Activated CD4-positive, alpha-beta T cell treated with anti-CD3 and anti-CD28 coated beads for 36 hours (primary cell): ENCODE data around the gene DCLK1. TPM values are rescaled to one million over a fixed set of nuclear protein-coding genes. Genes with fewer than 3 reads are reported as not detected.

Source experiments
- ATAC-seq: fragments of 200-7000 bp; cut with Tn5 transposase; one replicate; pipeline ENCODE4 v1.10.0; 2021; ENCODE audit warnings: mild to moderate bottlenecking, moderate library complexity
- CTCF ChIA-PET: fragments of 350-600 bp; sonication (Branson Sonifier 250); formaldehyde crosslinking; loops from one replicate; lab custom pipeline; 2021; ENCODE audit warnings: antibody characterized with exemption; lab: Charles Lee
- POLR2A ChIA-PET: fragments of 350-600 bp; sonication (Branson Sonifier 250); formaldehyde crosslinking; loops from one replicate; lab custom pipeline; 2021; ENCODE audit warnings: antibody characterized with exemption, inconsistent platforms; lab: Charles Lee
- DNase-seq: peaks from one replicate; pipeline ENCODE4 v3.0.0-alpha.2; 2020
- H3K27ac Mint-ChIP-seq: one replicate; pipeline ENCODE4 v1.8.0; 2021; ENCODE audit warnings: mixed read lengths
- H3K27me3 Mint-ChIP-seq: one replicate; pipeline ENCODE4 v1.8.0; 2021; ENCODE audit warnings: mixed read lengths
- H3K36me3 Mint-ChIP-seq: one replicate; pipeline ENCODE4 v1.8.0; 2021; ENCODE audit warnings: low read depth, mixed read lengths
- H3K4me1 Mint-ChIP-seq: one replicate; pipeline ENCODE4 v1.8.0; 2021; ENCODE audit warnings: mixed read lengths
- H3K4me3 Mint-ChIP-seq: one replicate; pipeline ENCODE4 v1.8.0; 2021; ENCODE audit warnings: mild to moderate bottlenecking, moderate library complexity, mixed read lengths
- H3K9me3 Mint-ChIP-seq: one replicate; pipeline ENCODE4 v1.8.0; 2021; ENCODE audit warnings: low read depth, mixed read lengths
- intact Hi-C, 2 experiments: fragments of 100-400 bp; cut with DNase I in 1 of 2; cut with micrococcal nuclease in 1 of 2; formaldehyde crosslinking; loops; one replicate each; pipeline versions ENCODE4 v1.14.2 to v1.15.1; 2022 to 2024; cut with DNase I, micrococcal nuclease
- total RNA-seq, 2 experiments: library from RNA; stranded (reverse); gene quantifications; one replicate each; pipeline ENCODE4 v1.2.3, GENCODE V29; 2021

The DCLK1 gene
- total RNA-seq, 2 experiments from 2014 or later = not detected

DNA sequence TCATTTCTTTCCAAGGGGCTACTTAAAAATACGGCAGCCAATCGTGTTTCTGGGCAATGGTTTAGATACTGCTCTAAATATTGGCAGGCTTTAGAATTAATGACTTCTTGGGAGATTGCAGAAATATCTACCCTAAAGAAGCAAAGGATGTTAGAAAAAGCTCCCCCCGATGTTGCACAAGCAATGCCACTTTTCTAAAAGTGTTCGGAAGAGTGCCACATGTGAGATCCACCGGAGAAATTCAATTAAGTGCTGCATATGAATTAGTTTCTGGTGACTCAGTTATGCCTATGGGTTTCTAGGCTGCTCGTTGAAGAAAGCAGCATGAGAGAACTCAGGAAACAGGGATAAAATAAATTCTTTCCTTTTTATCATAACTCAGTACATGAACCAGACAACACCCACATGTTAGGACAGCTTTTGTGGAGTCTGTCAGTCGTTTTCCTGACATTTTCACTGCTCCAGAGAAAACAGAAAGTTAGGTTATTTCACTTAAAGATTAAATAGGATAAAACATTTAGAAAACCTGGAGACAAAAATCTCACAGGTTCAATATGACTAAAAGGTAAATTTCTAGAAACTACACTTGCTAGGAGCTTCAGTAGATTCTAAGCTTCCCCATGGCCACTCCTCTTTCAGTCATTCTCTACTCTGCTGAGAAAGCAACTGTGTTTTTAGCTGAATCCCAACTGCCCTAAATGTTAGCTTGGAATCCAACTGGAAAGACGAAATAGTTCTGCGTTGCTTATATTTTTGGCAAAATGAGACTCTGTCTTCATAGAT is 244.7 kb downstream of the DCLK1 start:
- CTCF ChIA-PET = no interaction called here
- Mint-ChIP-seq H3K9me3 (no peaks in the 10 kb centered on the region), H3K27me3 (no peaks in the 10 kb centered on the region), H3K36me3 (no peaks in the 10 kb centered on the region), H3K4me3 (no peak overlapping the region), H3K27ac (no peak overlapping the region), H3K4me1 (no peaks in the 10 kb centered on the region)
- intact Hi-C loops = no loop called here
- POLR2A ChIA-PET = no interaction called here
- DNase-seq = no peak
- ATAC-seq = no peak

DNA sequence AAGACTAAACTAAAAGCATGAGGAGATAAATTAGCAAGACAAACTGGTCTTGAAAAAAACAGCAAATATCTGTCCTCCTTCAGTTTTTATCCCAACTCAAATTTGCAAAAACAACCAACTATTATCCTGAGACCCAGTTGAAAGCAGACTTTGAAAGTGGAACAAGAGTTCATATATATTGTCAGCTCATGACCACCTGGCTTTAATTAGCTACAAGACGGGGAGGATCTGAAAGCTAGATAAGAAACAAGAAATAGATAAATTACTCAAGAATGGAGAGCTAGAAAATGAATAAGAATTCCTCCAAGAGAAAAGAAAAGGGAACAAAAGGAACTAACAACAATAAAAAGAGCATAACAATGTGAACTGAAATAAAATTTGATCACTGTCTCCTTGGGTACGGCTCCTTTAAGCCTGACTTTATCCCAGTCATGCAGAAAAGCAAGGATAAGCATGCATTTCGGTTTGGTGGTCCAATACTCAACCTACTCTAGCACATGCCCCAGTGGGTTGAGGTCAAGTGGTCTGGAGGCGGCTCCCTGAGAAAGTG is 246.9 kb downstream of the DCLK1 start:
- DNase-seq = no peak
- no peak for ATAC-seq
- H3K4me1 Mint-ChIP-seq = no peaks in the 10 kb centered on the region
- no peak overlapping the region for H3K4me3 Mint-ChIP-seq
- ChIA-PET POLR2A (no interaction called here), CTCF (no interaction called here)
- H3K36me3 Mint-ChIP-seq = no peaks in the 10 kb centered on the region
- intact Hi-C loops = no loop called here
- no peaks in the 10 kb centered on the region for H3K9me3 Mint-ChIP-seq
- no peaks in the 10 kb centered on the region for H3K27me3 Mint-ChIP-seq
- no peak overlapping the region for H3K27ac Mint-ChIP-seq

DNA sequence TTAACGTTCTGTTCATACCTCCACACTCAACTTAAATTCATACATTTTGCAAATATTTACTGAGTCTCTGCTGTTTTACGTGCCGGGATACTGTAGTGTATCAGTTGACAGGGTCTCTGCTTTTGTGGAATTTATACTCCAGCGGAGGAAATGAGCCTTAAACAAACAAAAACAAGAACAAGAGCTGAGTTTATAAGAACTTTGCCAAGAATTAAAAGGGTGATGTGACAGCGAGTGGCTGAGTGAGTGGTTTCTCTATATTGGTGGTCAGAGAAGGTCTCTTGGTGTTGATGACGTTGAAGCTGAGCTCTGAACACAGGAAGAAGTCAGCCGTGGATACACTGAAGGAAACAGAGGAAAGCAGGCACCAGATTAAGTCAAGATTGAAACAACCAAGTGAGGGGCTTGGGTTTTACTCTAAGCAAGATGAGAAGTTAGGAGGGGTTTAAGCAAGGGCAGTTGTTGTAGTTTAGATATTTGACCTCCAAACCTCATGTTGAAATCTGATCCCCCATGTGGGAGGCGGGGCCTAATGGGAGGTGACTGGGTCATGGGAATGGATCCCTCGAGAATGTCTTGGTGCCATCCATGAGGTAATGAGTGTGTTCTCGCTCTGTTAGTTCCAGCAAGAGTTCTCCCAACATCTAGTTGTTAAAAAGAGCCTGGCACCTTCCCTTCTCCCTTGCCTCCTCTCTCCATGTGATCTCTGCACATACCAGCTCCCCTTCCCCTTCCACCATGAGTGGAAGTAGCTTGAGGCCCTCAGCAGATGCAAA is 248.3 kb downstream of the DCLK1 start:
- H3K36me3 Mint-ChIP-seq = no peaks in the 10 kb centered on the region
- no peaks in the 10 kb centered on the region for H3K27me3 Mint-ChIP-seq
- no peak for ATAC-seq
- no peaks in the 10 kb centered on the region for H3K4me1 Mint-ChIP-seq
- CTCF ChIA-PET = no interaction called here
- H3K27ac Mint-ChIP-seq = no peak overlapping the region
- no peak for DNase-seq
- no peak overlapping the region for H3K4me3 Mint-ChIP-seq
- POLR2A ChIA-PET = no interaction called here
- H3K9me3 Mint-ChIP-seq = no peaks in the 10 kb centered on the region
- intact Hi-C loops = no loop called here

DNA sequence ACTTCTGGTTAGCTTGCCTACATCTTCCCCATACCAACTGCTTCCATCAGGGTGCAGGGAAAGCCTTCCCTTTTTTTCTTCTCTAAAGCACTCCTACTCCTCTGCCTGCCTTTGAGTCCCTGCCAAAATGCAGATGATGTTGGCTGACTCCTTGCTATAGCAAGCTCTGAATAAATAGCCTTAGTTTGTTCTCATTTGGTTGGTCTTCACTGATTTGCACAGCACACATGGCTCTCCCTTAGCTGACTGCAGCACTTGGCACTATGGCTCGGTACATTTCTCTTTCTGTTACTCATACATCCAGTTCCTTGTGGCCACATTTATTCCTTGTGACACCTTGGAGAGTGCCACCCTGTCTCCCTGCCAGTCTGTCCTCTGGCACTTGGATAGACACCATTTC is 249.8 kb downstream of the DCLK1 start:
- CTCF ChIA-PET = interaction anchor here (0.5 kb wide), 1 partner anchor 1687 kb away, joined by 3 read pairs; no protein-coding TSS in a partner anchor
- H3K27ac Mint-ChIP-seq = no peak overlapping the region
- H3K27me3 Mint-ChIP-seq = no peaks in the 10 kb centered on the region

DNA sequence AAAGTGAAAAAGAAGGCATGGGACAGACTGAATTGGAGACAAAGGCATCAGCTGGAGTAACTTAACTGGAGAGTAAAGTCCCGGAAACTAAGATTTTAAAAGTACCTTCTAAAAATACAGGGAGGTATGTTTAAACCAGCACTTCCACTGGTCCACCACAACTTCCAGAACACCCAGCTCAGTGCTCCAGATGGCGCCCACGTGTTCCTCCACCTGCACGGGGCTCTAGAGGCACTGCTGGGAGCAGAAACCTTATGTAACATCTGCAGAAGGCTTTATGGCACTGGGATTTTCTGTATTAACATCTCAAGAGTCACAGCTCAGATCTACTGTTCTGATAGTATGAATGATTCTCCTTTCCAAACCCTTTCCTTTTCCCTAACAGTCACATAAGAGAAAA is 252.1 kb downstream of the DCLK1 start:
- no peak for ATAC-seq
- Mint-ChIP-seq H3K4me3 (no peak overlapping the region), H3K9me3 (peaks cover 3% of the 10 kb centered on the region), H3K4me1 (no peaks in the 10 kb centered on the region), H3K27me3 (no peaks in the 10 kb centered on the region), H3K36me3 (no peaks in the 10 kb centered on the region), H3K27ac (no peak overlapping the region)
- ChIA-PET CTCF (interaction anchor here (0.6 kb wide), 1 partner anchor 32 kb away, joined by 3 read pairs; no protein-coding TSS in a partner anchor), POLR2A (no interaction called here)
- DNase-seq = no peak
- intact Hi-C loops = no loop called here

More for the DNA sequence above, 249.8 kb downstream of the DCLK1 start:
- no peak overlapping the region for H3K4me3 Mint-ChIP-seq
- H3K9me3 Mint-ChIP-seq = no peaks in the 10 kb centered on the region
- intact Hi-C loops = no loop called here
- H3K36me3 Mint-ChIP-seq = no peaks in the 10 kb centered on the region
- POLR2A ChIA-PET = no interaction called here
- DNase-seq (no peak), ATAC-seq (no peak)
- H3K4me1 Mint-ChIP-seq = no peaks in the 10 kb centered on the region

DNA sequence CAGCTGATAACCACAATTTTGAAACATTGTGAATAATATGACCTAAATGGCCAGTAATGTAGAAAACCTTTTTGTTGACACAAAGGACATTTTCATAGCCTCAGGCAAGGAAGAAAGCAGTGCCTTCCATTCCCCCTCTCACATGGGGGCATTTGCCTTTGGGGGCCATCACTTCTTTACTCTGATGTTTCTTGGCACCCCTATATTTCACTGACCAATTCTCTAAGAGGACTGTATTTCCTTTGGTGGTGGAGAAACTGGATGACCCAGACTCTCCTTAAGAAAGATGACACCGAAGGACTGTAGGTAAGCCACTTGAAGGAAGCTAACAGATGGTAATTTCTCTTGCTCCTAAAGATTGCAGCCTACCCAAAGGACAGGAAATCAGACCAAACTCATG is 254.6 kb downstream of the DCLK1 start:
- no peaks in the 10 kb centered on the region for H3K36me3 Mint-ChIP-seq
- ATAC-seq = no peak
- CTCF ChIA-PET = no interaction called here

DNA sequence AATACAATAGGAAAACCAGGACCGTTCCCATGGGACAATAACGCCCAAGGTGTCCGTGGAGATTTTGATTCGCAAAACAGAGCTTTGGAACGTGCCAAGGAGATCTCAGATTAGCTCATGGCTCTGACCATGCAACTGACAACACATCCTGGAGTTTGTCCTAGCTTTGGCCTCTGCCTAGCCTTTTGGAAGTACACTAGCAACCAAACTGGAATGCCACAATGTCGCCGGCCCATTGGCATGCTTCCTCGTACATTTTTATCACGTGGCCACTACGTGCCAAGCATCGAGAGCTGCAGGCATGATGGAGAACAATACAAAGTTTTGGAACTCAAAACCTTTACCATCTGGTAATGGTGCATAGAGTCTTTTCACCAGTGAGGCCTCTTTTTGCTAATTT is 256.5 kb downstream of the DCLK1 start:
- no peaks in the 10 kb centered on the region for H3K4me1 Mint-ChIP-seq
- ChIA-PET POLR2A (no interaction called here), CTCF (no interaction called here)
- no peaks in the 10 kb centered on the region for H3K36me3 Mint-ChIP-seq
- no peak for DNase-seq
- no peak for ATAC-seq
- no peaks in the 10 kb centered on the region for H3K27me3 Mint-ChIP-seq
- H3K4me3 Mint-ChIP-seq = no peak overlapping the region
- H3K27ac Mint-ChIP-seq = no peak overlapping the region
- H3K9me3 Mint-ChIP-seq = peaks cover 3% of the 10 kb centered on the region
- intact Hi-C loops = no loop called here

More for the DNA sequence above, 254.6 kb downstream of the DCLK1 start:
- Mint-ChIP-seq H3K4me1 (no peaks in the 10 kb centered on the region), H3K27ac (no peak overlapping the region), H3K9me3 (peaks cover 3% of the 10 kb centered on the region), H3K4me3 (no peak overlapping the region), H3K27me3 (no peaks in the 10 kb centered on the region)
- DNase-seq = no peak
- intact Hi-C loops = no loop called here
- POLR2A ChIA-PET = no interaction called here

DNA sequence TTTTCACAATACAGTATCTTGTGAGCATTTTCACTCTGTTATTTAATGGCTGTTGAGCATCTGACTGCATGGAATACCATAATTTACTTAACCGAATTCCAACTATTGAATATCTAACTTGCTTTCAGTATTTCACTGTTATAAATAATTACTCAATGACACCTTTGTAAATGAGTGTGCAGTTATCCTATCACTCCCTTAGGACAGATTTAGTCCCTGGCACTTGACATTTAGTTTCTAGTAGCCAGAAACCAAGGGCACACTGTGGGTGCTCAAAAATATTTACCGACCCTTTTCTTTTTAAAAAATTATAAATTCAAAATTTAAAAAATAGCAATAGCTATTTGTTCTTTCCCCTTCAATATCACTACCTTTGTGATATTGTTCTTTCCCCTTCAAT is 258.8 kb downstream of the DCLK1 start:
- POLR2A ChIA-PET = no interaction called here
- no peaks in the 10 kb centered on the region for H3K36me3 Mint-ChIP-seq
- H3K27ac Mint-ChIP-seq = no peak overlapping the region
- intact Hi-C loops = no loop called here
- DNase-seq (no peak), ATAC-seq (no peak)
- no peak overlapping the region for H3K4me3 Mint-ChIP-seq
- peaks cover 3% of the 10 kb centered on the region for H3K9me3 Mint-ChIP-seq
- no peaks in the 10 kb centered on the region for H3K27me3 Mint-ChIP-seq
- CTCF ChIA-PET = no interaction called here
- no peaks in the 10 kb centered on the region for H3K4me1 Mint-ChIP-seq

DNA sequence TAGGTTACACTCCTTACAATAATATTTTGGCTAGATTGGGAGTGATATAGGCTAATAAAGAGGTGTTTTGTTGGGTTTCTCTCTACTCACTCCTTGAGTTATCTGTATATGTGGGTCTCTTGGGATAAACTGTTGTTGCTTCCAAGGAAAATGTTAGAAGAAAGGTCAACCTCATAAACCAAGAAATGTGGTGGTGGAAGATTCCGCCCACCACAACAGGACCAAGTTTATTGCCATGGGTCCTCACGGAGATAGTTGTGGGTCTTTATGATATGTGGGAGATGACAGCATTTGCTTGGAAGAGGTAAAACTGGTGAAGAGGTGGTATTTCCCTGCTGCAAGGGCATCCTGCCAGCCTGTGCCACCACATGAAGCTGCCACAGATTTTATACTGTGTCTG is 259.6 kb downstream of the DCLK1 start:
- no peak overlapping the region for H3K27ac Mint-ChIP-seq
- DNase-seq = no peak
- POLR2A ChIA-PET = no interaction called here
- H3K9me3 Mint-ChIP-seq = peaks cover 3% of the 10 kb centered on the region
- intact Hi-C loops = no loop called here
- H3K4me3 Mint-ChIP-seq = no peak overlapping the region
- H3K4me1 Mint-ChIP-seq = no peaks in the 10 kb centered on the region
- no peaks in the 10 kb centered on the region for H3K27me3 Mint-ChIP-seq
- ATAC-seq = no peak
- CTCF ChIA-PET = no interaction called here
- H3K36me3 Mint-ChIP-seq = no peaks in the 10 kb centered on the region

DNA sequence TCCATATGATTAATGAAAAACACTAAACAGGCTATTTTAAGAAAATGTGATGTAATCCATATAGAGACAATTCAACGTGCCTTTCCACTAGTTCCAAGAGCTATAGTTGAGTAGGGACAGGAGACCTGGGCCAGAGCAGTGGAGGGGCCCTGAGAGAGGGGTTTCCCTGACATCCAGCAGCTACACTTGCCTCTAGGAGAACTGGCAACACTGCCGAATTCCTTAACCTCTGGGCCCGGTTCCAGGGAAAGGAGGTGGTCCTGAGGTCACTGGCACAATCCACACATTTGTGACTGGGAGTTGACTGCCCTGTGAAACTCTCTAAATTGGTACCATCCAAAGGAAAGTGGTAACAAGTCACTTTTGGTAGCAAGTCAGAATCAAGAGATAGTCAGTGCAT is 264.4 kb downstream of the DCLK1 start:
- Mint-ChIP-seq H3K4me3 (no peak overlapping the region), H3K9me3 (no peaks in the 10 kb centered on the region), H3K4me1 (no peaks in the 10 kb centered on the region), H3K36me3 (no peaks in the 10 kb centered on the region), H3K27me3 (no peaks in the 10 kb centered on the region), H3K27ac (no peak overlapping the region)
- intact Hi-C loops = no loop called here
- ATAC-seq = no peak
- ChIA-PET CTCF (no interaction called here), POLR2A (no interaction called here)
- DNase-seq = no peak

DNA sequence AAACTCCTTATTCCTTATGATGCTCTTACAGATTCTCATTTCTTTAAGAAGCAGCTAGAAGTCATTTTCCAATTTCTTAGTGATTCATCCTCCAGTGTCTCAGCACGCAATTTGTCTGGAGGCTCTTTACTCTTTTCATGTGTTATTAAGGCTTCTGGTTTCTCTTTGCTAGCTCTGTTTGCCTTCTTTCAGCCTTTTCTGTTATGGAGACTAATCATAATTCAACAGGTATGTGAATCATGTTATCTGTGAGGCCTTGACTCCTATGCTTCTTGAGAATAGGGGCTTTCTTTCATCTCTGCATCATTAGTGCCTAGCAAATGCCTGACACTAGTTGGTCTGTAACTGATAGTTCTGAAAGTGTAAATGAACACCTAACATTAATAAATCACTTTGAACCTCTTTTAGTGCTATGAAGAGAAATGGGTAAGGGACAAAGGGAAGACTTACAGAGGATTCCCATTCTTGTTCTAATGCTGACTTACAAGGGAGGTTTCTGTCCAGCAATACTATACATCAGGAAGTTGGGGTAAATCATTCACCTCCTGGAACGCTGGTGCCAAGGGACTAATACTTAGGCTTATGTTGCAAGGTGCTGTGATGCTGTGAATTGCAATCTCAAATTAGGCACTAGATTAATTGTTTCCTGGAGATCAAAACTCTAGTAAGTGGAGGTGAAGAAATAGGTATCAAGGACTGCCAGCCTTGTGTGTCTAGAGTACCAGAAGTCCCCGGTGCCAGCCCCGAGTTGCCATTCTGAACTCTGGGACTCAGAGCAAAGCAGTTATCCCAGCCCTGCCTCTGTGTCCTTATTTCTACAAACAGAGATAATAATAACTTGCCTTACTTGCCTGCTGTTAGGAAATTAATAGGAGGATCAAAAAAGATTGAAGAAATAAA is 265.6 kb downstream of the DCLK1 start:
- ChIA-PET CTCF (no interaction called here), POLR2A (no interaction called here)
- intact Hi-C loops = no loop called here
- DNase-seq = no peak
- Mint-ChIP-seq H3K36me3 (no peaks in the 10 kb centered on the region), H3K4me1 (no peaks in the 10 kb centered on the region), H3K27me3 (no peaks in the 10 kb centered on the region), H3K9me3 (no peaks in the 10 kb centered on the region), H3K27ac (no peak overlapping the region), H3K4me3 (no peak overlapping the region)
- no peak for ATAC-seq
